HCT116 (cell line): ENCODE measurements around the gene LYG2. TPM values are rescaled to one million over a fixed set of nuclear protein-coding genes. Genes with fewer than 3 reads are reported as not detected.

Experiments used
- ATAC-seq: fragments of 200-7000 bp; cut with Tn5 transposase; 2 replicates; pipeline ENCODE4 v1.9.1; 2020; ENCODE audit warnings: mild to moderate bottlenecking, moderate library complexity
- BruUV-seq: library from RNA; stranded (reverse); fragments of 400-500 nt; replicated peaks from 2 replicates; lab custom pipeline; 2021; lab: Mats Ljungman, UMichigan
- CTCF ChIA-PET: fragments of 300-600 bp; sonication (Branson Sonifier 250); formaldehyde crosslinking; loops from one replicate; lab custom pipeline; 2021; ENCODE audit warnings: antibody characterized with exemption; lab: Charles Lee
- POLR2A ChIA-PET: fragments of 300-600, 350-600 bp; sonication (Branson Sonifier 250); formaldehyde crosslinking; loops from one replicate; lab custom pipeline; 2021; ENCODE audit warnings: antibody characterized with exemption; lab: Charles Lee
- RAD21 ChIA-PET, 2 experiments: fragments of 300-600 bp; sonication (Branson Sonifier 250); formaldehyde crosslinking; loops; one replicate each; lab custom pipeline; 2023; ENCODE audit warnings: low total read pairs in 2 of 2; ENCODE audit not compliant: uncharacterized antibody in 2 of 2, unreplicated experiment in 2 of 2, low non-redundant PET in 1 of 2; lab: Charles Lee
- DNase-seq: peaks from one replicate; pipeline ENCODE4 v3.0.0-alpha.2; 2010; ENCODE audit warnings: low read depth, low spot score
- H2AFZ ChIP-seq: fragments of 200-600 bp; shearing (Covaris generic), sonication (generic); 2 replicates; pipeline ENCODE4 v1.6.1; 2017; ENCODE audit warnings: low read depth, mixed run types, mixed read lengths, antibody characterized with exemption, low read length; ENCODE audit not compliant: poor library complexity, severe bottlenecking
- H3K27ac ChIP-seq: 2 replicates; pipeline ENCODE4 v1.5.1; 2012; ENCODE audit warnings: low read depth, low read length
- H3K27me3 ChIP-seq: fragments of 200-600 bp; sonication (generic); 2 replicates; pipeline ENCODE4 v1.6.1; 2016; ENCODE audit warnings: mixed run types, low read length, mixed read lengths; ENCODE audit not compliant: insufficient read depth
- H3K36me3 ChIP-seq, 2 experiments: fragments of 200-500 bp in 1 of 2; fragments of 200-600 bp in 1 of 2; sonication (Bioruptor generic) in 1 of 2; sonication (generic) in 1 of 2; 2 replicates each; pipeline versions ENCODE4 v1.5.1 to v1.6.1; 2014 to 2016; ENCODE audit warnings: low read length in 2 of 2, inconsistent platforms in 1 of 2, mixed read lengths in 1 of 2, mixed run types in 1 of 2; ENCODE audit not compliant: insufficient read depth in 2 of 2, control insufficient read depth in 1 of 2
- H3K4me1 ChIP-seq, 2 experiments: fragments of 200-600 bp in 1 of 2; sonication (generic) in 1 of 2; 2 replicates each; pipeline versions ENCODE4 v1.5.1 to v1.6.1; 2012 to 2017; ENCODE audit warnings: low read length in 2 of 2, inconsistent platforms in 1 of 2, mild to moderate bottlenecking in 1 of 2, mixed read lengths in 1 of 2, mixed run types in 1 of 2, moderate library complexity in 1 of 2; ENCODE audit not compliant: insufficient read depth in 2 of 2, control insufficient read depth in 1 of 2
- H3K4me2 ChIP-seq: fragments of 200-600 bp; sonication (generic); 2 replicates; pipeline ENCODE4 v1.6.1; 2017; ENCODE audit warnings: mixed run types, low read length, mixed read lengths
- H3K4me3 ChIP-seq, 2 experiments: fragments of 200-600 bp in 1 of 2; sonication (generic) in 1 of 2; replicated peaks in 1 of 2; 2 replicates each; pipeline ENCODE4 v1.5.1; 2011 to 2016; ENCODE audit warnings: low read length in 2 of 2, control low read depth in 1 of 2, low read depth in 1 of 2, mild to moderate bottlenecking in 1 of 2, mixed read lengths in 1 of 2, mixed run types in 1 of 2
- H3K79me2 ChIP-seq: fragments of 200-600 bp; sonication (generic); 2 replicates; pipeline ENCODE4 v1.6.1; 2017; ENCODE audit warnings: mild to moderate bottlenecking, mixed run types, low read length, moderate library complexity, mixed read lengths; ENCODE audit not compliant: insufficient read depth
- H3K9ac ChIP-seq: fragments of 200-600 bp; sonication (generic); 2 replicates; pipeline ENCODE4 v1.6.1; 2016; ENCODE audit warnings: low read length, mixed read lengths
- H3K9me2 ChIP-seq: fragments of 200-600 bp; sonication (generic), shearing (Covaris generic); 2 replicates; pipeline ENCODE4 v1.6.1; 2017; ENCODE audit warnings: mixed run types, mild to moderate bottlenecking, moderate library complexity; ENCODE audit not compliant: insufficient read depth
- H3K9me3 ChIP-seq, 2 experiments: fragments of 200-500 bp in 1 of 2; fragments of 200-600 bp in 1 of 2; sonication (Bioruptor generic) in 1 of 2; sonication (generic) in 1 of 2; 2 replicates each; pipeline ENCODE4 v1.6.1; 2014 to 2017; ENCODE audit warnings: low read length in 2 of 2, mixed read lengths in 2 of 2, inconsistent platforms in 1 of 2, low read depth in 1 of 2, mild to moderate bottlenecking in 1 of 2, mixed run types in 1 of 2, moderate library complexity in 1 of 2; ENCODE audit not compliant: control insufficient read depth in 1 of 2, insufficient read depth in 1 of 2
- H4K20me1 ChIP-seq: fragments of 200-600 bp; sonication (generic), shearing (Covaris generic); 2 replicates; pipeline ENCODE4 v1.6.1; 2017; ENCODE audit warnings: mixed run types, mild to moderate bottlenecking, moderate library complexity; ENCODE audit not compliant: insufficient read depth
- CEBPB ChIP-seq: IDR thresholded peaks from 2 replicates; pipeline ENCODE4 v1.6.1; 2012; ENCODE audit warnings: low read depth
- ELF1 ChIP-seq: IDR thresholded peaks from 2 replicates; pipeline ENCODE4 v1.6.1; 2012; ENCODE audit warnings: low read depth, borderline replicate concordance
- EZH2 ChIP-seq: fragments of 200-600 bp; sonication (generic); IDR thresholded peaks from 2 replicates; pipeline ENCODE4 v1.6.1; 2017; ENCODE audit warnings: antibody characterized with exemption, mixed run types
- JUND ChIP-seq: IDR thresholded peaks from 2 replicates; pipeline ENCODE4 v1.6.1; 2012
- MAX ChIP-seq: IDR thresholded peaks from 2 replicates; pipeline ENCODE4 v1.6.1; 2012
- POLR2AphosphoS5 ChIP-seq: IDR thresholded peaks from 2 replicates; pipeline ENCODE4 v1.6.1; 2011; ENCODE audit warnings: mild to moderate bottlenecking, low read depth, low read length, moderate library complexity
- SP1 ChIP-seq: IDR thresholded peaks from 2 replicates; pipeline ENCODE4 v1.6.1; 2012; ENCODE audit warnings: low read depth
- TCF7L2 ChIP-seq: IDR thresholded peaks from 2 replicates; pipeline ENCODE4 v1.7.0; 2011; ENCODE audit warnings: borderline replicate concordance, inconsistent platforms; ENCODE audit not compliant: insufficient read depth, insufficient read length; ENCODE audit errors: extremely low read depth
- YY1 ChIP-seq: IDR thresholded peaks from 2 replicates; pipeline ENCODE4 v1.6.1; 2011; ENCODE audit warnings: low read length, low read depth, moderate library complexity, mild to moderate bottlenecking; ENCODE audit not compliant: insufficient replicate concordance; ENCODE audit errors: extremely low read depth
- ZBTB33 ChIP-seq: IDR thresholded peaks from 2 replicates; pipeline ENCODE4 v1.6.1; 2011; ENCODE audit warnings: mild to moderate bottlenecking, low read length, moderate library complexity; ENCODE audit not compliant: insufficient replicate concordance; ENCODE audit errors: extremely low read depth
- ZFX ChIP-seq: fragments of 450-650 bp; IDR thresholded peaks from 2 replicates; pipeline ENCODE4 v1.6.1; 2017
- ZNF274 ChIP-seq: fragments of 200-500 bp; sonication (Bioruptor generic); IDR thresholded peaks from 2 replicates; pipeline ENCODE4 v1.6.1; 2014; ENCODE audit warnings: mild to moderate bottlenecking, low read depth, low read length, inconsistent platforms
- intact Hi-C: fragments of 100-400 bp; cut with micrococcal nuclease; formaldehyde crosslinking; loops from 2 replicates; pipeline ENCODE4 v1.10.0; 2022
- total RNA-seq: library from RNA; stranded (reverse); gene quantifications from one replicate; pipeline ENCODE4 v1.2.1, GENCODE V29; 2021; ENCODE audit not compliant: unreplicated experiment

Gene LYG2
- total RNA-seq, 1 experiment from 2014 or later = 0.27 TPM

GRCh38 chr2:99285526-99285925, 30.1 kb upstream of the LYG2 start:
- CTCF ChIA-PET = no interaction called here
- TF ChIP-seq SP1 (no peak), CEBPB (no peak), POLR2AphosphoS5 (no peak), ZNF274 (no peak), ELF1 (no peak), JUND (no peak), YY1 (no peak), MAX (no peak), EZH2 (no peak), ZFX (no peak), ZBTB33 (no peak), TCF7L2 (no peak)

More at GRCh38 chr2:99285526-99285925, 30.1 kb upstream of the LYG2 start:
- no peak overlapping the region for H3K4me2 ChIP-seq
- H3K79me2 ChIP-seq = no peaks in the 10 kb centered on the region
- H3K9me2 ChIP-seq = no peaks in the 10 kb centered on the region
- intact Hi-C loops = no loop called here
- no peaks in the 10 kb centered on the region for H3K4me1 ChIP-seq
- H3K36me3 ChIP-seq = peaks cover 9 to 10% of the 10 kb centered on the region in 2 experiments
- no TSS peak for BruUV-seq
- no peak overlapping the region for H3K4me3 ChIP-seq
- H2AFZ ChIP-seq = no peak overlapping the region
- no peaks in the 10 kb centered on the region for H4K20me1 ChIP-seq
- DNase-seq = no peak
- H3K9ac ChIP-seq = no peak overlapping the region
- no peak overlapping the region for H3K27ac ChIP-seq
- RAD21 ChIA-PET = no interaction called here
- H3K27me3 ChIP-seq = no peaks in the 10 kb centered on the region
- POLR2A ChIA-PET = no interaction called here
- no peak for ATAC-seq
- no peaks in the 10 kb centered on the region for H3K9me3 ChIP-seq
